ENCODE results near the gene NEK6. TPM values are rescaled to one million over a fixed set of nuclear protein-coding genes. Genes with fewer than 3 reads are reported as not detected.
"Not testable (repeated sequence)": the region's sequence is repeated elsewhere in the genome, so short reads cannot be mapped to it uniquely, and the experiment has no call there.

NEK6 gene
- total RNA-seq, 1 experiment from 2014 or later: 43.9 TPM

GRCh38 chr9:124225945-124226344 is 31.8 kb upstream of the NEK6 start:
- no peak for DNase-seq (ENCODE audit: low read depth)

DNA sequence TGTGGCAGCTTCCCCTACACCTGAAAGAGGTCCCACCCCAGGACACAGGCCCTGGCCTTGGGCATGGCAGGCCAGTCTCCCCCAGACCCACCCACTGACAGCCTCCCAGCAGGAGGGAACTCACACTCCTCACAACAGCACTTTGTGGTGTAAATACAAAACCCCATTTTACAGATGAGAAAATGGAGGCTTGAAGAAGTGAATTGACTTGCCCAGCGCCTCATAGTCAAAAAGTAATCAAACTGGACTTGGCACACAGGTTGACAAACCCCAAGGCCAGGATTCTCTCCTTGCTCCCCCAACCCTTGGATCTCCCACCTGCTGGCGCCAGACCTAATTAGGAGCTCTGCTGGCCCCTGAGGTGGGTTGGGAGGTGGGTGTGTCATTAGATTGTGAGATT is 29.2 kb upstream of the NEK6 start:
- DNase-seq (ENCODE audit: low read depth): no peak

- no peak for DNase-seq (ENCODE audit: low read depth)
These were observed 26.5 kb upstream of the NEK6 start for GRCh38 chr9:124231095-124231737.

DNA sequence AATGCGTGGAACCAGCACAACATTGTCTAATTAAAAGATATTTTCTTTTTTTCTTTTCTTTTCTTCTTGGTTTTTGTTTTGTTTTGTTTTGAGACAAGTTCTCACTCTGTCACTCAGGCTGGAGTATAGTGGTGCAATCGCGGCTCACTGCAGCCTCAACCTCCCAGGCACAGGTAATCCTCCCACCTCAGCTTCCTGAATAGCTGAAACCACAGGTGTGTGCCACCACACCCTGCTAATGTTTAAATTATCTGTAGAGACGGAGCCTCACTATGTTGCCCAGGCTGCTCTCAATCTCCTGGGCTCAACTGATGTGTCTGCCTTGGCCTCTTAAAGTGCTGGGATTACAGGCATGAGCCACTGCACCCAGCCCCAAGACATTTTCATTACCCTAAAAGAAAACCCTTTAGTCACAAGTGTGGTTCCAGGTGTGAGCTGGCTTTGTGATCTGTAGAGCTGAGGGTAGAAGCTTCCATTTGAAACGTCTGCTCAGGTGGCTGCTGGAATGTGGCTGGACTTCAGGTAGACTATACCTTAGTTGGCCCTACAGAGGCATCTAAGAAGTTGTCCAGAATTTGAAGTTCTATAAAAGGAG is 19.1 kb upstream of the NEK6 start:
- DNase-seq (ENCODE audit: low read depth): no peak

- no peak for DNase-seq (ENCODE audit: low read depth)
These were observed 18.3 kb upstream of the NEK6 start for GRCh38 chr9:124239249-124240073.

DNA sequence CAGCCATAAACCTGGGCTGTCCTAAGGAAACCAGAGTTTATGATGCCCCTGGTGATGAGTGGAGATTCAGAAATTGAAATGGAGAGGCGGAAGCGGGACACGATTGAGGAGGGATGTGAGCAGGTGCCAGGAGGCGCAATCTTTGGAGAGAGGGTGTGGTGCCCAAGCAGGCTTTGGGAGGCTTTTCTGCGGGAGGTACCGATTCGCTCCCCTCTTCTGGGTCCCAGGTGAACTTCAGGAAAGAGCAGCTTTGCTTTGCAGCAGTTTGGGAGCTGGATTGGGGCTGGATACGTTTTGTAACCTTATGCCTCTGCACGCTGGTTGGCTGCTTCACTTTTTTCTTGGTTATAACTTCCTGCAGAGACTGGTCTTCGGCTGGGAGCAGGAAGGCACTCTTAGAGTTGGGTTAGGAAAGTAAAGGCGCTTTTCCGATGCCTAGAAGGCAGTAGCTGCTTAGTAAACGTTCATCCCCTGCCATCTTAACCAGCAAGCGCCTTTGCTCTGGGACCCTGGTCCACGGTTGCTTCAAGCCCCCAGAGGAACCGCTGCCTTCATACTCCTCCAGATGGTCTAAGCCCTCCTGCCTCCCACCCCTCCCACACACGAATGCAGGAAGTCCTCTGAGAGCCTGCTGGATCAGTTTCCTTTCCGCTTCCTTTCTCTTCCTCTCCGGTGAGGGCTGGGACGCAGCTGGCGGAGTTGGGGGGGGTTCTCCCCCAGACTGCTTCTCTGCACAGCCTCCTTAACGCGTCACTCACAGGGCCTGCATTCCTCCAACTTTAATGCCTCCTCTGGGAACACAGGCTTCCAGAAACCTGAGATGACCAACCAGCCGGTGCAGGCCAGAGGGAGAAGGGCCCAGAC is 15.2 kb upstream of the NEK6 start:
- DNase-seq (ENCODE audit: low read depth): no peak

- not testable (repeated sequence) for DNase-seq (ENCODE audit: low read depth)
These were observed 10.4 kb upstream of the NEK6 start for GRCh38 chr9:124247393-124247792.

- DNase-seq (ENCODE audit: low read depth): no peak
These were observed 9.7 kb upstream of the NEK6 start for GRCh38 chr9:124248066-124248465.

GRCh38 chr9:124248960-124249359 is 8.8 kb upstream of the NEK6 start:
- DNase-seq (ENCODE audit: low read depth): no peak

GRCh38 chr9:124251204-124251603 is 6.5 kb upstream of the NEK6 start:
- no peak for DNase-seq (ENCODE audit: low read depth)

- peak; percentile 91 for DNase-seq (ENCODE audit: low read depth)
These were observed 6.0 kb upstream of the NEK6 start for GRCh38 chr9:124251605-124252378.

GRCh38 chr9:124252878-124253277 is 4.9 kb upstream of the NEK6 start:
- not testable (repeated sequence) for DNase-seq (ENCODE audit: low read depth)

- no peak for DNase-seq (ENCODE audit: low read depth)
These were observed 3.5 kb upstream of the NEK6 start for GRCh38 chr9:124254261-124254682.

GRCh38 chr9:124255222-124255621 is 2.5 kb upstream of the NEK6 start:
- DNase-seq (ENCODE audit: low read depth): no peak

DNA sequence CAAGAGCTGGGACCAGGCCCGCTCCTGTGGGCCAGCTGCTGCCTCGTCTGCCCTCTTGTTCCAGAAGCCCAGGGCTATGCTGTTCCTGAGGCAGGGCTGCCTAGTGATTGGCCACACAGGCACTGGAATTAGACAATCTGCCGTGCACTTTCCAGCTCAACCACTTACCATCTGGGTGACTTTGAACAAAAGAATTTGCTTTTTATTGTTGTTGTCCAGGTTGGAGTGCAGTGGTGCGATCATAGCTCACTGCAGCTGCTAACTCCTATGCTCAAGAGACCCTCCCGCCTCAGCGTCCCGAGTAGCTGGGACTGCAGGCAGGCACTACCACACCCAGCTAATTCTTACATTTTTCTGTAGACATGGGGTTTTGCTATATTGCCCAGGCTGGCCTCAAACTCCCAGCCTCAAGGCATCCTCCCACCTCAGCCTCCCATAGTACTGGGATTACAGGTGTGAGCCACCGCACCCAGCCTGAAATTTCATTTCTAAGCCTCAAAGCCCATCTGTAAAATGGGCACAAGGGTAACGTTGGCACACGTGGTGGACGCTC is 1.2 kb upstream of the NEK6 start:
- peak; percentile 73 for DNase-seq (ENCODE audit: low read depth)

DNA sequence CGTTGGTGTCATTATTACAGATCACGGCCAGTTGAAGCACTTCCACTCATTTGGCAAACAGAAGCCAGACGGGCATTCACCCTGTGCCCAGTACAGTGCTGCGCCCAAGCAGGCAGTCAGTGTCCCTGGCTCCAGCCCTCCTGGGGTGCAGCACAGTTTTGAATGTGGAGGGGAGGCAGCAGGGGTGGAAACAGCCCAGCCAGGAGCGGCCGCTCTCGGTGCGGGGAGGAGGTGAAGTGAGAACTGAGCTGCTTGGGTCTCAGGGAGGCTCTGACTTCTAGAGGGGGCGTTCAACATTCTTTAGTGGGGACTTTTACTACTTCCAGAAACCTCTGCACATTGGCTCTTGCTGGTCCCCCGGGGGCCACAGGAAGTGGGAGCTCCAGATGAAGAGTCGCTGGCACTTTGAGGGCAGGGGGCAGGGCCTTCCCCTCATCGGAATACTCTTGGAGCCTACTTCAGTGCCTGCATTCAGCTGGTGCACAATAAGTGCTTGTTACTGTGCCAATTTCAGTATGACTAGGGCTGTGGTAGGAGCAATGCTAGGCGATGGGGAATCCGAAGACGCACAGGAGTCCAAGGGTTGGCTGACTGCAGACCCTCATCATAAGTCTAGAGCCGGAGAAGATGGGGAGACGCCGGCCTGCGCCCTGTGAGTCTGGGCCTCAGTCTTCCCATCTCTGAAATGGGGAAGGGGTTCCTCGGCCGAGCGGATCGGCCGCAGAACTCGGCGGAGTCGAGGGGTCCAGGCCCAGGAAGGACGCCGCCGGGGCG is 492 bp upstream of the NEK6 start:
- no peak for DNase-seq (ENCODE audit: low read depth)

- DNase-seq (ENCODE audit: low read depth): peak; percentile 38
These were observed 933 bp downstream of the NEK6 start for GRCh38 chr9:124258607-124259157.

GRCh38 chr9:124259158-124259808 is 1.5 kb downstream of the NEK6 start:
- peak; percentile 91 for DNase-seq (ENCODE audit: low read depth)

All from HT1080 (cell line).